GDM1 (cell line): ENCODE measurements around the gene RPP40.
"Not testable (repeated sequence)": the region's sequence is repeated elsewhere in the genome, so short reads cannot be mapped to it uniquely, and the experiment has no call there.

Experiments used
- DNase-seq: peaks from one replicate; lab custom pipeline; 2025; lab: John Stamatoyannopoulos, UW

The RPP40 gene

GRCh38 chr6:5014072-5014561 lies 10.3 kb upstream of the RPP40 start:
- DNase-seq = no peak

GRCh38 chr6:5012519-5012918 lies 8.7 kb upstream of the RPP40 start:
- DNase-seq = no peak

GRCh38 chr6:5011346-5011745 lies 7.5 kb upstream of the RPP40 start:
- no peak for DNase-seq

GRCh38 chr6:5007531-5007930 lies 3.7 kb upstream of the RPP40 start:
- no peak for DNase-seq

- no peak for DNase-seq
Measured at GRCh38 chr6:5006222-5006621, 2.4 kb upstream of the RPP40 start.

GRCh38 chr6:5005038-5005433 lies 1.2 kb upstream of the RPP40 start:
- DNase-seq = not testable (repeated sequence)

- DNase-seq = no peak
Measured at GRCh38 chr6:5004373-5005037, 668 bp upstream of the RPP40 start.

- no peak for DNase-seq
Measured at GRCh38 chr6:4999586-4999985, 4.3 kb downstream of the RPP40 start.

GRCh38 chr6:4997862-4998261 lies 6.0 kb downstream of the RPP40 start:
- no peak for DNase-seq

- no peak for DNase-seq
Measured at GRCh38 chr6:4994741-4995140, 9.1 kb downstream of the RPP40 start.

- DNase-seq = no peak
Measured at GRCh38 chr6:4987432-4987831, 16.4 kb downstream of the RPP40 start.

- no peak for DNase-seq
Measured at GRCh38 chr6:4986999-4987398, 16.8 kb downstream of the RPP40 start.

- no peak for DNase-seq
Measured at GRCh38 chr6:4983322-4983721, 20.5 kb downstream of the RPP40 start.

GRCh38 chr6:4981761-4982160 lies 22.1 kb downstream of the RPP40 start:
- DNase-seq = no peak

GRCh38 chr6:4979426-4979825 lies 24.4 kb downstream of the RPP40 start:
- DNase-seq = no peak

GRCh38 chr6:4977468-4977867 lies 26.4 kb downstream of the RPP40 start:
- no peak for DNase-seq

GRCh38 chr6:4975506-4975905 lies 28.3 kb downstream of the RPP40 start:
- DNase-seq = no peak

- no peak for DNase-seq
Measured at GRCh38 chr6:4974962-4975361, 28.9 kb downstream of the RPP40 start.

- no peak for DNase-seq
Measured at GRCh38 chr6:4973982-4974745, 29.7 kb downstream of the RPP40 start.

- no peak for DNase-seq
Measured at GRCh38 chr6:4973415-4973814, 30.4 kb downstream of the RPP40 start.

GRCh38 chr6:4972438-4972837 lies 31.4 kb downstream of the RPP40 start:
- DNase-seq = no peak

GRCh38 chr6:4971851-4972250 lies 32.0 kb downstream of the RPP40 start:
- DNase-seq = no peak

GRCh38 chr6:4970739-4971395 lies 33.0 kb downstream of the RPP40 start:
- no peak for DNase-seq
